ENCODE measurements around the gene SLC17A4. TPM values are rescaled to one million over a fixed set of nuclear protein-coding genes. Genes with fewer than 3 reads are reported as not detected.

The SLC17A4 gene, protein sequence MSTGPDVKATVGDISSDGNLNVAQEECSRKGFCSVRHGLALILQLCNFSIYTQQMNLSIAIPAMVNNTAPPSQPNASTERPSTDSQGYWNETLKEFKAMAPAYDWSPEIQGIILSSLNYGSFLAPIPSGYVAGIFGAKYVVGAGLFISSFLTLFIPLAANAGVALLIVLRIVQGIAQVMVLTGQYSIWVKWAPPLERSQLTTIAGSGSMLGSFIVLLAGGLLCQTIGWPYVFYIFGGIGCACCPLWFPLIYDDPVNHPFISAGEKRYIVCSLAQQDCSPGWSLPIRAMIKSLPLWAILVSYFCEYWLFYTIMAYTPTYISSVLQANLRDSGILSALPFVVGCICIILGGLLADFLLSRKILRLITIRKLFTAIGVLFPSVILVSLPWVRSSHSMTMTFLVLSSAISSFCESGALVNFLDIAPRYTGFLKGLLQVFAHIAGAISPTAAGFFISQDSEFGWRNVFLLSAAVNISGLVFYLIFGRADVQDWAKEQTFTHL
- 1 to 10 TPM; 1.0 to 1.9 (median 1.2) TPM for polyA plus RNA-seq (ENCODE audit: insufficient read length in 4 of 4)

DNA sequence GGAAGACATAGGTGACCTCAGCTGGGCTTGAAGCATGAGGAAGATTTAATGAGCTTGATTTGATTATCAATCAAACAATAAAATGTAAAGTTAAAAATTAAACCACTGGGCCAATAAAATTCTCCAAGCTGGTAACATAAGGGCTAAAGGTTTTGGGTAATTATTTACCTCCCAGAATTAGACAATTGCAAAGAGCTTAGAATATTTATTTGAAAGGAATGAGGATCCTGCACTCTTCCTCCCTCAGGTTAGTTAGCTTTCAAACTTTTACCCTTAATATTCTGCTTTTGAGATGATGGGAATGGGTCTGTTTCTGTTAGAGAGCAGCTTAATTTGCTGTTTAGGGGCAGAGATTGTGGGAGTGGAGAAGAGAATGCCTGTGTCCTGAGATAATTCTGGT lies at the start of gene SLC17A4:
Gene SLC17A4, plus strand, starts transcription at position 208 of the 400 bp plus-strand sequence. CDS start 7,221 bp downstream, outside the sequence.
- DNase-seq (ENCODE audit: low read depth in 4 of 4, low spot score in 3 of 4), result no peak

DNA sequence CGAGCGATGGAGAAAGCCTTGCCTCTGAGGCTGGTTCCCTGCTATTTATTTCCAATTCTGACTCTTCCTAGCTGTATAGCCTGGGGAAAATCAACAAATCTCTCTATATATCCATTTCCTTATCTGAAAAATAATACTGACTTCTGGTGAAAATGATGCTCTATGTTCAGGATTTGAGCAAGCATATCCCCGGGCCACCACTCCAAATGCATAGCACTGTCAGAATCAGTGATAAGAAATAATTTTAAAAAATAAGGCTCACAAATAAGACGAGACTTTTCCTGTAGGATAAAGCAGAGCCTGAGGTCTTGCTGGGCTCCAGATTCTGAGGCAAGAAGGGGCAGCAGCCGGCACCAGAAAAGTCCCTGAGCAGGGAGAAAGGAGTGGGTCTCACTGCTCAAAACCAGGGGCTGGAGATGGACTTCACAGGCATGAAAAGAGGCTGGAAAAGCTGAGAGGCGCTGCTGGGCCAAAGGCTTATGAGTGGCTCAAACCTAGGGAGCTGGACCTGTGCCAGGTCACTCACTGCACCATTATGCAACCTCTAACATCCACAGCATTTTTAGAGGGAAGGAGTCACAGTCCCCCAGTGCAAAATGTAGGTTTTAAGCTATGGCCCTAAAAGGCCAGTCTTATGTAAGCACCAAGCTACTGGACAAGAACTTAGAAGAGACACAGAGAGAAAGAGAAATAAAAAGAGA lies 48.1 kb upstream of the SLC17A4 start:
- DNase-seq (ENCODE audit: low read depth in 4 of 4, low spot score in 3 of 4), result no peak

DNA sequence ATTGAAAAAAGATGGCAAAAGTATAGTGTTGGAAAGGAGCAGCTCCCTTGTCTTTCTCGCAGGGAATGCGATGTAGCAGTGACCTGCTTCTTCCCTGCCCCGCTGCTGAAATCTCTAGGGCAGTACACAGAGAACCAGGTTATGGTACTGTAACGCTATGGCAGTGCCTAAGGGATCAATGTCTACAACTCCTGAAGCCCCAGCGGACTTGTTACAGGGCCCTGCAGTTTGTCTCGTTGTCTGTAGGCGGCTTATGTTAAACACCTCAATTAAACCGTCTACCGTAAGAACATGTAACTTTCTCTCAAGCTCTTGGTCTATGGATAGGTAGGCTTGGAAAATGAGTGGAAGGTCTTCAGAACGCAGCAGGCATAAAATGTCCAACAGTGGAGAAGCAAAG lies 44.8 kb upstream of the SLC17A4 start:
- no peak for DNase-seq (ENCODE audit: low read depth in 4 of 4, low spot score in 3 of 4)

DNA sequence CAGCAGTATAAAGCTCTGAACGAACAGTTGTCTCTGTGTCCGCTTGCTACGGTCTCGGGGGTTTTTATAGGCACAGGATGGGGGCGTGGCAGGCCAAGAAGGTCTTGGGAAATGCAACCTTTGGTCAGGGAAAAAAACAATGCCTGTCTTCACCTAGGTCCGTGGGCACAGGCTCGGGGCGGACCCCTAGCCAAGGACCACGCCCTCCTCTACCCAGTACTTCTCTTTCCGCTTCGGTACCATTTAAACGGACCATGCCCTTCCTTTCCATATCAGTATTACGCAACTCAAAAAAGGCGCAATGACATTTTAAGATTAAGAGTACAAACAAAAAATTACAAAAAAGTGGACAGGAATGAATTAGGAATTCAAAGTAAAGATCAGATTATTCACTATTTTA lies 44.3 kb upstream of the SLC17A4 start:
- no peak for DNase-seq (ENCODE audit: low read depth in 4 of 4, low spot score in 3 of 4)

DNA sequence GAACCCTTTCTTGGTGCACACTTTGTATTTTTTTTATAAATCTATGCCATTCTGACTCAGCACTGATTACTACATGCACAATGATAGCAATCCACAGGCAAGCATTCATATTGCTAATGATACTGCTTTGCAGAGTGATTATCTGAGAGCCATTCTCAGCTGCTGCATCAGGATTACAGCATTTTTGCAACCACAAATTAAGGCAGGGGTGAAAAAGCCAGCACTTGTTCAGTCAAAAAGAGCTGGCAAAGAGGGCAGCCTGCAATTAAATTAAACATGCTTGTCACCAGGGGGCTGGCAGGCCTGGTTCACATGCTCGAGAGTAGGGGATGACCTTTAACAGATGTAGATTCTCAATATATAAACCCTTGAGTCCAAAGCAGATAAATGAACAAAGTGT lies 40.7 kb upstream of the SLC17A4 start:
- no peak for DNase-seq (ENCODE audit: low read depth in 4 of 4, low spot score in 3 of 4)

DNA sequence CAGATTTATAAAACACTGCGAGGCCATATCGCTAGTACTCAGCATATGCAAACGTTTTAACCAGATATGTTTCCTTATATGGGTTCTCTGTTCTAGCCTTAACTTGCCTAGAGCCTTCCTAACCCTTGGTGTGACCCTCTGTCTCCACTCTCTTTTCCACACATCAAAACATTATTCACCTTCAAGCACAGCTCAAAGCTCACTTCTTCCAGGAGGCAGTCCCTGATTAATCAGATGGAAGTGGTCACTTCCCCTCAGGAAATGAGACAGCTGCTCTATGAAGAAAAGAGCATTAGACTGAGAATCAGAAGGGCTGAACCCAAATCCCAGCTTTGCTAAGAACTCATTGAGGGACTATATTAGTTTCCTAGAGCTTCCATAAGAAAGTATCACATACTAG lies 39.8 kb upstream of the SLC17A4 start:
- DNase-seq (ENCODE audit: low read depth in 4 of 4, low spot score in 3 of 4), result no peak

DNA sequence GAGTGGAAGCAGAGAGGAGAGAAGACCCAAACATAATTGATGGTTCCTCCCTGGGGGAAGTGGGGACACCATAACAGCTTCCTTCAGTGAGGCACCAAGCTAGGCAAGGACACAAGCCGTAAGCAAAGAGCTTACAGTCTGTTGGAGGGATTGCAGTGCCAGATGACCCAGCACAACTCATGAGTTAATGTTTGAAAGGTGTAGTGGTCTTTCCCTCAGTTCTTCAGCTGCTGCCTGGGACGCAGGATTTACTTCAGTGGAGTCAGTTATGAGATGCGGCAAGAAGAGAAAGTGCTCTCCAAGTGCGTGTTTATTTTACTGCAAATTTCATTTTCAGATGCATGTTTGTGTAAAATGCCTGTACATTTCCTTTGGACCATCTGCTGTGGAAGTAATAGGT lies 38.7 kb upstream of the SLC17A4 start:
- peak in 1 of 4 donors; percentile 12 for DNase-seq (ENCODE audit: low read depth in 4 of 4, low spot score in 3 of 4)

DNA sequence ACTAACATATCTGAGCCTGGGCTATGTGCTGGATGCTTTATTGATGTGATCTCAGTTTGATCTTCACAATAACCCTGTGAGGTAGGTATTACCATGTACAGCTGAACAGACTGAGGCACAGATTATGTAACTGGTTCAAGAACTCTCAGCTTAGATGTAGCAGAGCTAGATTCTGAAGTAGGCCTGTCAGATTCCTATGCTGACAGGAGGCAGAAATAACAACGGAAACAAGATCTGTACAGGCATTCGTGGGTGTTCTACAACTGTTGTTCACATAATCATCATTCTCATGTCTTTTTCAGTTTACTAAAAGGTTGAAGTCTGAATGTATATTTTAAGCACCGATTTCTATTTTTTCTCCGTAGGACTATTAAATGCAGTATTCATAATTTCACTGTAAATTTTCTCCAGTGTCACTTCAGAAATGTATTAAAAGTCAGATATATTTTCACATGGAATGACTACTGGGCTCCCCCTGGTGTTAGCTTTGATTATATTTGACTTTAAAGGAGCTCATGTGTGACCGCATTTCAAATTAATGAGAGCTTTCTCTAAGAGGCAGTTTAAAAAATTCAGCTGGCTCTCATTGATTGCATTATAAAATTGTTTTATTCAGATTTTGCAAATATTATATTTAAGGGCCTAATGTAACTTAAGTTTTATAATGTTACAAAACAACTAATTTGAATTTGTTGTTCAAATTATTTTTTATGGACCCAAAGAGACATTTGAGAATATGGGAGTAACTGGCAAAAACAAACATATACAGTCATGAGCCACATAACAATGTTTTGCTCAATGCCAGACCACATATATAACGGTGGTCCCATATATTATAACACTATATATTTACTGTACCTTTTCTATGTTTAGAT lies 36.4 kb upstream of the SLC17A4 start:
- peak; percentile 37 to 44 (median 38) for DNase-seq (ENCODE audit: low read depth in 4 of 4, low spot score in 3 of 4)

DNA sequence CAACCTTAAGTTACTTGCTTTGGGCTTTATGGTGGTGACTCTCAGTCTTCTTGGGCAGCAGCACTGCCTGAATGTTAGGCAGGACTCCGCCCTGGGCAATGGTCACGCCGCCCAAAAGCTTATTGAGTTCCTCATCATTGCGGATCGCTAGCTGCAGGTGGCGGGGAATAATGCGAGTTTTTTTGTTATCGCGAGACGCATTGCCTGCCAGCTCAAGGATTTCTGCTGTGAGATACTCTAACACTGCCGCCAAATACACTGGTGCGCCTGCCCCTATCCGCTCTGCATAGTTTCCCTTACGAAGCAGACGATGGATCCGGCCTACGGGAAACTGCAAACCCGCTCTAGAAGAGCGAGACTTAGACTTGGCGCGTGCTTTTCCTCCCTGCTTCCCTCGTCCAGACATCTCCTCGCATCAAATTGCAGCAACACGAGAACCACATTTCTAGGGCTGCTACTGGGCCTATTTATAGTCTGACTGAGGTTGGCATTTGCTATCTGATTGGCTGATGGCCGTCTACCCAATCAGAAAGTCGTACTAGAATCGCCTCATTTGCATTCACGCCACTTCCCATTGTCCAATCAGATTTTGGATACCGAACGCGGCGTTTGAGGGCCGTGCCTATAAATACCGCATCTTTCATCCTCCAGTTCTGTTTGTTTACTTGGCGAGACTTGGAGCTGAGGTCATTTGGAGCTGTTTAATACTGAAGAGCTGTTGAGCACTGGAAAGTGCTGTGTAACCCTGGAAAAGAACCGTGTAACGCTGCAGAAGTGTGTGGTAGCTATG lies 28.2 kb upstream of the SLC17A4 start:
- no peak for DNase-seq (ENCODE audit: low read depth in 4 of 4, low spot score in 3 of 4)

DNA sequence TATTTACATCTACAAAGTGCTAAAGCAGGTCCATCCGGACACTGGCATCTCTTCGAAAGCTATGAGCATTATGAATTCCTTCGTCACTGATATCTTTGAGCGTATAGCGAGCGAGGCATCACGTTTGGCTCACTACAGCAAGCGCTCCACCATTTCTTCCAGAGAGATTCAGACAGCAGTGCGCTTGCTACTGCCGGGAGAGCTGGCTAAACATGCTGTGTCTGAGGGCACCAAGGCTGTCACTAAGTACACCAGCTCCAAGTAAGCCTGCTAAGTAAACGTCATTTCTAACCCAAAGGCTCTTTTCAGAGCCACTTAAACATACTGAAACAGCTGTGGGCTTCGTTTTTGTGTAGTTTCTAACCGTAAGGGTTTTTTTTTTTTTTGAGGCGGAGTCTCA lies 27.5 kb upstream of the SLC17A4 start:
- DNase-seq (ENCODE audit: low read depth in 4 of 4, low spot score in 3 of 4), result no peak

DNA sequence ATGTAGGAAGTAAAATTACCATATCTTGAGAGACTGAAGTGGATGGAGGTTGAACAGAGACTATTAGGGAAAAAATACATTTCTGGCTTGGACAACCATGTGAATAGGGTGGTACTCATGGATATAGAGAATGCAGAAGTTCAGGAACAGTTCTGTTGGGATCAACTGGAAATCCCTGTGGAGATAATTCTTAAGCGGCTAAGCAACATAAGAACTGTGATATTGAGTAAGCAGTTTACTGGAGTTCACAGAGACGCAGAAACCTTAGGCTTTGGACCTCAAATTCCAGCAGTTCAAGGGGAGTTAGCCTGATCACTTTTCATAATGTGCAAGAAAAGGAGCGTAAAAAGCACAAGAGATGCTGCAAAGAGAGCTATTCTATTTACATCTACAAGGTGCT lies 23.6 kb upstream of the SLC17A4 start:
- DNase-seq (ENCODE audit: low read depth in 4 of 4, low spot score in 3 of 4), result no peak

DNA sequence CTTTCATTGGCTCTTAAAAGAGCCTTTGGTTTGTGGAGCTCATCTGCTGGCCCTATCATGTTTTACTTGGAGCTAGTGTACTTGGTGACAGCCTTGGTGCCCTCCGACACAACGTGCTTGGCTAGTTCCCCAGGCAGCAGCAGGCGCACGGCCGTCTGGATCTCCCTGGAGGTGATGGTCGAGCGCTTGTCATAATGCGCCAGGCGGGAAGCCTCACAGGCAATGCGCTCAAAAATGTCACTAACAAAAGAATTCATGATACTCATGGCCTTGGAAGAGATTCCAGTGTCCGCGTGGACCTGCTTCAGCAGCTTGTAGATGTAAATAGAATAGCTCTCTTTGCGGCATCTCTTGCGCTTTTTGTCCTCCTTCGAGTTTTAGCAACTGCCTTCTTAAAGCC lies 22.8 kb upstream of the SLC17A4 start:
- DNase-seq (ENCODE audit: low read depth in 4 of 4, low spot score in 3 of 4), result no peak

DNA sequence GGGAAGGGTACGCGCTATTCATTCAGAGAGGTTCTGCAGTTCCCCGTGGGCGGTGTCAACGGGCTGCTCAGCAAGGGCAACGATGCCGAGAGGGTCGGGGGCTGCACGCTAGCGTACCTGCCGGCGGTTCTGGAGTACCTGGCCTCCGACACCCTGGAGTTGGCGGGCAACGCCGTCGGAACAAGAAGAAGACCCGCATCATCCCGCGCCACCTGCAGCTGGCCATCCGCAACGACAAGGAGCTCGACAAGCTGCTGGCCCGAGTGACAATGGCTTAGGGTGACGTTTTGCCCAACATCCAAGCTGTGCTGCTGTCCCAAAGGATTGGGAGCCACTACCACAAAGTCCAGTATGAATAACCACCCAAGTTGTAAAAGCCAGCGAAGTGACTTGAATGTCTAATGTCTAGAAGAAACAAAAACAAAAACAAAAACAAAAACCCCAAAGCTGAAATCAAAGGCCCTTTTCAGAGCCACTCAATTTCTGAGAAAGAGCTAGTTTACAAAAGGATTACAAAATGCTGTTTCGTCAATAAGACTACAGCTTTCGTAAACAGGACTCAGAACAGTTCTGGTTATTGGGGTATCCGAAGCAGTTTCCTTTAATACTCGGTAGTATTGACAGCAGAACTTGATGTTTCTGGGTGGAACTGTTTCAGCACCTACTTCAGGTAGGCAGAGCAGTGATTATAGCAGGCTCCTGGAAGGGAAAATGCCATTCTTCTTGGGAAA lies 21.9 kb upstream of the SLC17A4 start:
- no peak for DNase-seq (ENCODE audit: low read depth in 4 of 4, low spot score in 3 of 4)

DNA sequence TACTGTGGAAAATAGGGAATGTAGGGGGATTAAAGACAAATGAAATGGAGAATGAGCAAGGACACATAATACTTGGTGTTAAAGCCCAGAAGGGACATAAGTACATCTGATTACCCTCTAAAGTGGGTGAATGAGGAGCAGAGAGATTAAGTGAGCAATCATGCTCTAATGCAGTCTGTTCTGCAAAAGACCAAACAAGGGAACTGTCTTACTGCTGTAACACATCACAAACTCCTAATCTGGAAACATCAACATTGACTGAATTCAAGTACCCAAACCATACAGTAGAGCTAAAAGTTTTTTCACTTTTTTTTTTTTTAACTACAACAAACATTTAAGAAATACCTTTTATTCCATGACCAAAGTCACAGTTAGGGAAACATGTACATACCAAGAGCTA lies 19.3 kb upstream of the SLC17A4 start:
- no peak for DNase-seq (ENCODE audit: low read depth in 4 of 4, low spot score in 3 of 4)

DNA sequence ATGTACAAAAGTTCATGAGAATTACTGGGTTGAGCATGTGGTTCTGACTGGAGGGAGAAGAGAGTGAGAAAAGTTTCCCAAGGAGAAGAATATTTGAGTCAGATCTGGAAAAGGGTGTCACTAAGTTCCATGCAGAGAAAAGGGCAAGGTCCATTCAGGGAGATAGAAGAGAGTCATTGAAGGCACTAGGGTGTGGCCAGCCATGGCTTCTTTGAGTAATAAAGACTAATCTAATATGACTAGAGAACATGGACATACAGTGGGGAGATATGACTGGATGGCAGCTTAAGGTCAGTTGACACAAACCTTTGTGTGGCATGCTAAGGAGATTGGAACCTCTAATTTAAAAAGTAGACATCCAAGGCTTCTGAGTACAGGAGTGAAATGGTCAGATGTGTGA lies 10.7 kb upstream of the SLC17A4 start:
- no peak for DNase-seq (ENCODE audit: low read depth in 4 of 4, low spot score in 3 of 4)

DNA sequence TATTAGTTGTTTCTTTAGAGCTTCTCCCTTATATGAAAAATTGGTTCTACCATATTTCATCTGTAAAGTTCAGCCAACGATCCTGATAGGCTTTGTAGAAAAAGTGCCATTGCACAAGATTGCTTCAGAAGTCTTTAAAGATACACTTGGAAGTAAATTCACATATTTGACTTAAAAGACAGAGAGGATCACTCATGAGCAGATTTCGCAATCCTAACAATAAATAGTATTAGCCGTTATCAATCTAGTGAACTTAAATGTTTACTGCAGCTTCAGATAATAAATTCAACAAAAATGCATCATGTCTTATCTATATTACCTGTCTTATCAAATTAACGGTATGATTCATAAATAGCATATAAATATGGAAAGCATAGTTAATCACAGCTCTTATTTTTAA lies 8.7 kb upstream of the SLC17A4 start:
- DNase-seq (ENCODE audit: low read depth in 4 of 4, low spot score in 3 of 4), result no peak

DNA sequence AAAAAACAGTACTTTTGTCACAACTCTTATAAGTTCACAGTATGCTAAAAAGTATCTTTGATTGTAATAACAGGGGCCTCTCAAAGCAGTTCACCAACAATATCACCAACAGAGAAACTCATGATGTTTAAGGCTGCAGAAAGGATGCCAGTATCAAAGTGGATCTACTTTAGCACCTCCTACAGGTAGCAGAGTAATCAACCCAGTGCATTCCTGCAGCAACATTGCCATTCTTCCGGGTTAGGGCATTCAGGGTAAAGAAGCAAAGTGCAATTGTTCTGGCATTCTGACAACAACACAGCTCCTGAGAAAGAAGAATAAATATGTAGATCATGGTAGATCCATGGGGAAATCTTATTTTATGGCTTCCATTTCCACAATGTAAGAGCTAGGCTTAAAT lies 7.6 kb upstream of the SLC17A4 start:
- no peak for DNase-seq (ENCODE audit: low read depth in 4 of 4, low spot score in 3 of 4)

DNA sequence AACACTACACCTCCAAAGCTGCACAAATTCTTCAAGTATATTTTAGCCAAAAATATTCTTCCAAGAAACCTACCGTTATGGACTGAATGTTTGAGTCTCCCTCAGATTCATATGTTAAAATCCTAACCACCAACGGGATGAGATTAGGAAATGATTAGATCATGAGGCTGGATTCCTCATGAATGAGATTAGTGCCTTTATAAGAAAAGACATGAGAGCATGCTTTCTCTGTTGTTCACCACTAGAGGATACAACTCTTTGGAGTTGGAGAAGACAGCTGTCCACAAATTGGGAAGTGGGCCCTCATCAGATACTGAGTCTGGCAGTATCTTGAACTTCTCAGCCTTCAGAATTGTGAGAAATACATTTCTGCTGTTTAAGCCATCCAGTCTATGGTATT lies 7.1 kb upstream of the SLC17A4 start:
- no peak for DNase-seq (ENCODE audit: low read depth in 4 of 4, low spot score in 3 of 4)

DNA sequence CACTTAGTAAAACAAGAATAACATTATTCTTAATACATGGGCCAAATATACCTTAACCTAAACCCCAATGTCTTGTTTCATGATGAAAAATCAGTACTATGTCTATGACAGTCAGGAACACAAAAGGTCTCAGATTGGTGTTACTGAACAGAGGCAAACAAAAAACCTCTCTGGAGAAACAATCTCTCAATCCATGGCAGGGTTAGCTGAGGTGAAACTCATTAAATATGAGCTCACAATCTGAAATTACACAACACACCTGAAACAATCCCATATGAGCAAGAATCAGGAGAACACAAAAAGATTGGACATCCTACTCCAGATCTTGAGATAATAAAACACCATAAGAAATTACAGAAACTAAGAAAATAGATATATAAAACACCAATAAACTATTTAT lies 6.5 kb upstream of the SLC17A4 start:
- no peak for DNase-seq (ENCODE audit: low read depth in 4 of 4, low spot score in 3 of 4)
